Tibial nerve (tissue), 4 donors: ENCODE measurements around the gene STK16. TPM values are rescaled to one million over a fixed set of nuclear protein-coding genes. Genes with fewer than 3 reads are reported as not detected.
"Not testable (repeated sequence)": the region's sequence is repeated elsewhere in the genome, so short reads cannot be mapped to it uniquely, and the experiment has no call there.

Source experiments
- DNase-seq, 2 donors: peaks; one replicate each; pipeline ENCODE4 v3.0.0-alpha.2; 2019; ENCODE audit warnings: low spot score in 2 of 2
- H3K27ac ChIP-seq, 4 donors: fragments of 200-600 bp; sonication (generic) in 3 of 4; one replicate each; pipeline ENCODE4 v1.5.1; 2017 to 2019; ENCODE audit warnings: mild to moderate bottlenecking in 1 of 4
- H3K27me3 ChIP-seq, 2 donors: fragments of 200-600 bp; sonication (generic) in 1 of 2; one replicate each; pipeline versions ENCODE4 v1.5.1 to v1.6.0; 2017 to 2019
- H3K36me3 ChIP-seq, 3 donors: fragments of 200-600 bp; sonication (generic); one replicate each; pipeline ENCODE4 v1.5.1; 2018 to 2019
- H3K4me1 ChIP-seq, 4 donors: fragments of 200-600 bp; sonication (generic) in 3 of 4; one replicate each; pipeline ENCODE4 v1.5.1; 2017 to 2019
- H3K4me3 ChIP-seq, 4 donors: fragments of 200-600 bp; sonication (generic) in 3 of 4; one replicate each; pipeline ENCODE4 v1.5.1; 2017 to 2019; ENCODE audit warnings: mild to moderate bottlenecking in 1 of 4, moderate library complexity in 1 of 4
- H3K9me3 ChIP-seq, 4 donors: fragments of 200-600 bp; sonication (generic) in 3 of 4; one replicate each; pipeline ENCODE4 v1.5.1; 2017 to 2019
- CTCF ChIP-seq, 5 experiments: fragments of 200-600 bp in 3 of 5; fragments of 450-650 bp in 2 of 5; sonication (generic) in 3 of 5; IDR thresholded peaks; one replicate each; pipeline ENCODE4 v1.5.1; 2016 to 2019; ENCODE audit warnings: antibody characterized with exemption in 5 of 5, mild to moderate bottlenecking in 3 of 5, moderate library complexity in 2 of 5
- EP300 ChIP-seq, 2 donors: sonication (generic); formaldehyde crosslinking; IDR thresholded peaks; one replicate each; pipeline ENCODE4 v1.6.1; 2017; ENCODE audit warnings: antibody characterized with exemption in 2 of 2, mild to moderate bottlenecking in 1 of 2
- POLR2A ChIP-seq, 2 donors: fragments of 450-650 bp; IDR thresholded peaks; one replicate each; pipeline ENCODE4 v1.6.1; 2017; ENCODE audit warnings: antibody characterized with exemption in 2 of 2, mild to moderate bottlenecking in 2 of 2, moderate library complexity in 2 of 2
- WGBS, 2 donors: methylation state at CpG; one replicate each; pipeline ENCODE4 v1.1.5; 2018; 5-methylcytosine and 5-hydroxymethylcytosine counted together
- total RNA-seq, 4 donors: library from RNA; depleted of rRNA; stranded (reverse); fragments of >200 nt; gene quantifications; one replicate each; pipeline ENCODE4 v1.1.0, GENCODE V29; 2016

Gene STK16
- total RNA-seq, 4 donors from 2014 or later = 9.6 to 17.7 (median 15.3) TPM

- peak overlapping the region in 3 of 4 donors; percentile 33 to 89 (median 76) for H3K27ac ChIP-seq
- WGBS, 2 donors = 19 to 22% methylated on average over 10 to 11 of the region's 12 CpGs
- H3K36me3 ChIP-seq = peaks cover 0 to 6% (median 0%) of the 10 kb centered on the region in 3 donors
- peaks cover 0 to 49% (median 24%) of the 10 kb centered on the region in 4 donors for H3K4me1 ChIP-seq
- no peak for TF ChIP-seq POLR2A (IDR thresholded peaks at IDR 0.05)
- TF ChIP-seq CTCF (IDR thresholded peaks at IDR 0.05) = no peak
- no peak for TF ChIP-seq EP300 (IDR thresholded peaks at IDR 0.05)
- no peaks in the 10 kb centered on the region for H3K9me3 ChIP-seq
- peaks cover 0 to 43% of the 10 kb centered on the region in 2 donors for H3K27me3 ChIP-seq
- H3K4me3 ChIP-seq = peak overlapping the region; percentile 49 to 81 (median 68)
- no peak for DNase-seq
These were observed 9.4 kb downstream of the STK16 start for GRCh38 chr2:219254590-219255201.

- H3K36me3 ChIP-seq, H3K9me3 ChIP-seq, DNase-seq, H3K4me3 ChIP-seq, H3K27ac ChIP-seq: not testable (repeated sequence)
- Histone ChIP-seq H3K27me3 (peaks cover 0 to 52% of the 10 kb centered on the region in 2 donors), H3K4me1 (peaks cover 0 to 15% (median 8%) of the 10 kb centered on the region in 4 donors)
- 79 to 81% methylated on average over 10 of the region's 10 CpGs for WGBS, 2 donors
These were observed 13.7 kb downstream of the STK16 start for GRCh38 chr2:219258942-219259341.

- Histone ChIP-seq H3K27me3 (peaks cover 0 to 30% of the 10 kb centered on the region in 2 donors), H3K36me3 (no peaks in the 10 kb centered on the region), H3K9me3 (no peaks in the 10 kb centered on the region), H3K4me3 (no peak overlapping the region), H3K27ac (no peak overlapping the region), H3K4me1 (no peaks in the 10 kb centered on the region)
- TF ChIP-seq EP300 (IDR thresholded peaks at IDR 0.05) = no peak
- no peak for TF ChIP-seq POLR2A (IDR thresholded peaks at IDR 0.05)
- no peak for TF ChIP-seq CTCF (IDR thresholded peaks at IDR 0.05)
- DNase-seq = no peak
- 61 to 72% methylated on average over 5 of the region's 5 CpGs for WGBS, 2 donors
These were observed 16.0 kb downstream of the STK16 start for GRCh38 chr2:219261024-219261855.

GRCh38 chr2:219266232-219266631 is 21.0 kb downstream of the STK16 start:
- no peak for DNase-seq
- Histone ChIP-seq H3K4me1 (no peaks in the 10 kb centered on the region), H3K27ac (no peak overlapping the region), H3K27me3 (peaks cover 0 to 5% of the 10 kb centered on the region in 2 donors), H3K36me3 (no peaks in the 10 kb centered on the region), H3K4me3 (no peak overlapping the region), H3K9me3 (no peaks in the 10 kb centered on the region)
- TF ChIP-seq POLR2A (IDR thresholded peaks at IDR 0.05) = no peak
- 60 to 100% methylated on average over 1 to 5 of the region's 5 CpGs for WGBS, 2 donors

- WGBS, 2 donors = 86 to 100% methylated on average over 1 of the region's 1 CpG
These were observed 21.6 kb downstream of the STK16 start for GRCh38 chr2:219266886-219267285.

More at GRCh38 chr2:219266886-219267285, 21.6 kb downstream of the STK16 start:
- Histone ChIP-seq H3K27ac (no peak overlapping the region), H3K36me3 (no peaks in the 10 kb centered on the region), H3K4me3 (no peak overlapping the region), H3K9me3 (no peaks in the 10 kb centered on the region), H3K4me1 (no peaks in the 10 kb centered on the region), H3K27me3 (no peaks in the 10 kb centered on the region)
- TF ChIP-seq POLR2A (IDR thresholded peaks at IDR 0.05) (no peak), CTCF (IDR thresholded peaks at IDR 0.05) (no peak), EP300 (IDR thresholded peaks at IDR 0.05) (no peak)
- no peak for DNase-seq
